ENCODE measurements around the gene HLA-DQA1. TPM values are rescaled to one million over a fixed set of nuclear protein-coding genes. Genes with fewer than 3 reads are reported as not detected.
"Not testable (repeated sequence)": the region's sequence is repeated elsewhere in the genome, so short reads cannot be mapped to it uniquely, and the experiment has no call there.

The HLA-DQA1 gene
- total RNA-seq, 2 experiments from 2014 or later: 2.7 to 3.4 TPM

- H3K36me3 Mint-ChIP-seq (ENCODE audit: low read depth); DNase-seq; H3K9me3 Mint-ChIP-seq (ENCODE audit: insufficient read depth); H3K4me3 Mint-ChIP-seq; POLR2A ChIA-PET: not testable (repeated sequence)
- CTCF ChIA-PET: interaction anchor here (0.6 kb wide), 1 partner anchor 204 kb away, joined by 3 read pairs; no protein-coding TSS in a partner anchor
- ATAC-seq: peak; percentile 42
- peak overlapping the region; percentile 51 for H3K27ac Mint-ChIP-seq
- H3K27me3 Mint-ChIP-seq (ENCODE audit: low read depth): peaks cover 17% of the 10 kb centered on the region
- H3K4me1 Mint-ChIP-seq (ENCODE audit: low read depth): peaks cover 22% of the 10 kb centered on the region
Observed at GRCh38 chr6:32641785-32642719, 4.8 kb downstream of the HLA-DQA1 start.

- Mint-ChIP-seq H3K27me3 (ENCODE audit: low read depth) (peaks cover 13% of the 10 kb centered on the region), H3K36me3 (ENCODE audit: low read depth) (no peaks in the 10 kb centered on the region), H3K4me1 (ENCODE audit: low read depth) (peaks cover 19% of the 10 kb centered on the region), H3K4me3 (no peak overlapping the region), H3K9me3 (ENCODE audit: insufficient read depth) (no peaks in the 10 kb centered on the region), H3K27ac (no peak overlapping the region)
- POLR2A ChIA-PET: no interaction called here
- ATAC-seq (no peak), DNase-seq (no peak)
- CTCF ChIA-PET: no interaction called here
Observed at GRCh38 chr6:32642720-32643106, 5.5 kb downstream of the HLA-DQA1 start.

GRCh38 chr6:32643904-32644303 lies 6.7 kb downstream of the HLA-DQA1 start:
- CTCF ChIA-PET: interaction anchor here (1.0 to 1.3 kb wide), 3 partner anchors 9 to 48 kb away, joined by 3 to 6 read pairs (median 3); no protein-coding TSS in a partner anchor
- POLR2A ChIA-PET: no interaction called here
- no peak for ATAC-seq
- Mint-ChIP-seq H3K36me3 (ENCODE audit: low read depth) (no peaks in the 10 kb centered on the region), H3K4me1 (ENCODE audit: low read depth) (peaks cover 19% of the 10 kb centered on the region), H3K4me3 (no peak overlapping the region), H3K27ac (no peak overlapping the region), H3K27me3 (ENCODE audit: low read depth) (peaks cover 20% of the 10 kb centered on the region), H3K9me3 (ENCODE audit: insufficient read depth) (no peaks in the 10 kb centered on the region)
- DNase-seq: no peak

GRCh38 chr6:32645047-32645703 lies 8.0 kb downstream of the HLA-DQA1 start:
- H3K36me3 Mint-ChIP-seq (ENCODE audit: low read depth): no peaks in the 10 kb centered on the region
- CTCF ChIA-PET: interaction anchor here (1.0 to 1.3 kb wide), 3 partner anchors 8 to 46 kb away, joined by 3 read pairs; partner anchors contain the start of gene HLA-DQA1
- no peaks in the 10 kb centered on the region for H3K9me3 Mint-ChIP-seq (ENCODE audit: insufficient read depth)
- DNase-seq: no peak
- H3K4me1 Mint-ChIP-seq (ENCODE audit: low read depth): peaks cover 19% of the 10 kb centered on the region
- POLR2A ChIA-PET: no interaction called here
- H3K27ac Mint-ChIP-seq: no peak overlapping the region
- H3K4me3 Mint-ChIP-seq: no peak overlapping the region
- ATAC-seq: no peak
- H3K27me3 Mint-ChIP-seq (ENCODE audit: low read depth): peaks cover 16% of the 10 kb centered on the region

GRCh38 chr6:32655203-32655710 lies 18.1 kb downstream of the HLA-DQA1 start:
- peaks cover 4% of the 10 kb centered on the region for H3K36me3 Mint-ChIP-seq (ENCODE audit: low read depth)
- peaks cover 12% of the 10 kb centered on the region for H3K27me3 Mint-ChIP-seq (ENCODE audit: low read depth)
- ATAC-seq (no peak), DNase-seq (no peak)
- H3K4me3 Mint-ChIP-seq: no peak overlapping the region
- peaks cover 4% of the 10 kb centered on the region for H3K4me1 Mint-ChIP-seq (ENCODE audit: low read depth)
- H3K9me3 Mint-ChIP-seq (ENCODE audit: insufficient read depth): peaks cover 11% of the 10 kb centered on the region
- no peak overlapping the region for H3K27ac Mint-ChIP-seq
- CTCF ChIA-PET: no interaction called here
- POLR2A ChIA-PET: no interaction called here

- peaks cover 15% of the 10 kb centered on the region for H3K27me3 Mint-ChIP-seq (ENCODE audit: low read depth)
- ATAC-seq; POLR2A ChIA-PET; H3K27ac Mint-ChIP-seq; H3K4me3 Mint-ChIP-seq; DNase-seq; CTCF ChIA-PET; H3K36me3 Mint-ChIP-seq (ENCODE audit: low read depth): not testable (repeated sequence)
- peaks cover 11% of the 10 kb centered on the region for H3K9me3 Mint-ChIP-seq (ENCODE audit: insufficient read depth)
- H3K4me1 Mint-ChIP-seq (ENCODE audit: low read depth): peaks cover 10% of the 10 kb centered on the region
Observed at GRCh38 chr6:32657329-32657728, 20.1 kb downstream of the HLA-DQA1 start.

GRCh38 chr6:32657819-32658218 lies 20.6 kb downstream of the HLA-DQA1 start:
- CTCF ChIA-PET: not testable (repeated sequence)

GRCh38 chr6:32658268-32658897 lies 21.2 kb downstream of the HLA-DQA1 start:
- ChIA-PET CTCF (no interaction called here), POLR2A (no interaction called here)
- Mint-ChIP-seq H3K9me3 (ENCODE audit: insufficient read depth) (peaks cover 11% of the 10 kb centered on the region), H3K36me3 (ENCODE audit: low read depth) (peaks cover 7% of the 10 kb centered on the region), H3K4me3 (no peak overlapping the region), H3K27me3 (ENCODE audit: low read depth) (peaks cover 18% of the 10 kb centered on the region), H3K27ac (no peak overlapping the region), H3K4me1 (ENCODE audit: low read depth) (peaks cover 10% of the 10 kb centered on the region)
- ATAC-seq (no peak), DNase-seq (no peak)

More at GRCh38 chr6:32657819-32658218, 20.6 kb downstream of the HLA-DQA1 start:
- H3K27me3 Mint-ChIP-seq (ENCODE audit: low read depth): peaks cover 12% of the 10 kb centered on the region
- H3K36me3 Mint-ChIP-seq (ENCODE audit: low read depth); POLR2A ChIA-PET; ATAC-seq; H3K4me3 Mint-ChIP-seq; DNase-seq; H3K27ac Mint-ChIP-seq: not testable (repeated sequence)
- H3K9me3 Mint-ChIP-seq (ENCODE audit: insufficient read depth): peaks cover 11% of the 10 kb centered on the region
- H3K4me1 Mint-ChIP-seq (ENCODE audit: low read depth): peaks cover 10% of the 10 kb centered on the region

- Mint-ChIP-seq H3K27me3 (ENCODE audit: low read depth) (peaks cover 21% of the 10 kb centered on the region), H3K4me3 (no peak overlapping the region), H3K27ac (no peak overlapping the region), H3K4me1 (ENCODE audit: low read depth) (peaks cover 14% of the 10 kb centered on the region), H3K9me3 (ENCODE audit: insufficient read depth) (peaks cover 10% of the 10 kb centered on the region), H3K36me3 (ENCODE audit: low read depth) (peaks cover 14% of the 10 kb centered on the region)
- ChIA-PET POLR2A (no interaction called here), CTCF (interaction anchor here (0.9 kb wide), 1 partner anchor 209 kb away, joined by 3 read pairs; no protein-coding TSS in a partner anchor)
- no peak for DNase-seq
- no peak for ATAC-seq
Observed at GRCh38 chr6:32659856-32660595, 22.8 kb downstream of the HLA-DQA1 start.

- Mint-ChIP-seq H3K4me3 (no peak overlapping the region), H3K27ac (no peak overlapping the region), H3K27me3 (ENCODE audit: low read depth) (peaks cover 35% of the 10 kb centered on the region), H3K36me3 (ENCODE audit: low read depth) (peaks cover 21% of the 10 kb centered on the region), H3K4me1 (ENCODE audit: low read depth) (peaks cover 31% of the 10 kb centered on the region), H3K9me3 (ENCODE audit: insufficient read depth) (peaks cover 1% of the 10 kb centered on the region)
- ATAC-seq (no peak), DNase-seq (no peak)
- POLR2A ChIA-PET: no interaction called here
- CTCF ChIA-PET: no interaction called here
Observed at GRCh38 chr6:32662099-32662498, 24.9 kb downstream of the HLA-DQA1 start.

- peaks cover 21% of the 10 kb centered on the region for H3K36me3 Mint-ChIP-seq (ENCODE audit: low read depth)
- H3K4me3 Mint-ChIP-seq: no peak overlapping the region
- no peak overlapping the region for H3K27ac Mint-ChIP-seq
- H3K9me3 Mint-ChIP-seq (ENCODE audit: insufficient read depth): no peaks in the 10 kb centered on the region
- CTCF ChIA-PET: no interaction called here
- peaks cover 35% of the 10 kb centered on the region for H3K4me1 Mint-ChIP-seq (ENCODE audit: low read depth)
- POLR2A ChIA-PET: no interaction called here
- no peak for ATAC-seq
- DNase-seq: no peak
- peaks cover 35% of the 10 kb centered on the region for H3K27me3 Mint-ChIP-seq (ENCODE audit: low read depth)
Observed at GRCh38 chr6:32662836-32663235, 25.6 kb downstream of the HLA-DQA1 start.
